IgD-negative memory B cell (primary cell): ENCODE measurements around the gene GLYATL1. TPM values are rescaled to one million over a fixed set of nuclear protein-coding genes. Genes with fewer than 3 reads are reported as not detected.

Source experiments
- H3K27ac Mint-ChIP-seq, 3 donors: one replicate each; pipeline ENCODE4 v1.8.0; 2020 to 2022; ENCODE audit warnings: mild to moderate bottlenecking in 3 of 3, mixed read lengths in 3 of 3, moderate library complexity in 1 of 3
- H3K27me3 Mint-ChIP-seq: one replicate; pipeline ENCODE4 v1.8.0; 2021; ENCODE audit warnings: mixed read lengths
- H3K36me3 Mint-ChIP-seq: one replicate; pipeline ENCODE4 v1.8.0; 2020; ENCODE audit warnings: mild to moderate bottlenecking, mixed read lengths
- H3K4me1 Mint-ChIP-seq, 3 donors: one replicate each; pipeline ENCODE4 v1.8.0; 2020 to 2022; ENCODE audit warnings: mixed read lengths in 3 of 3, mild to moderate bottlenecking in 1 of 3
- H3K4me3 Mint-ChIP-seq, 4 donors: one replicate each; pipeline ENCODE4 v1.8.0; 2020 to 2022; ENCODE audit warnings: mild to moderate bottlenecking in 4 of 4, mixed read lengths in 4 of 4, moderate library complexity in 3 of 4
- H3K9me3 Mint-ChIP-seq, 3 donors: one replicate each; pipeline ENCODE4 v1.8.0; 2020 to 2021; ENCODE audit warnings: mixed read lengths in 3 of 3, mild to moderate bottlenecking in 1 of 3
- polyA plus RNA-seq: library from polyadenylated mRNA; unstranded; fragments of 300-500 nt; fragmentation: Illumina TruSeq; gene quantifications from one replicate; pipeline ENCODE4 v1.2.3, GENCODE V29; 2021

Gene GLYATL1
- polyA plus RNA-seq, 1 donor from 2014 or later, result not detected

- Mint-ChIP-seq H3K27ac (no peak overlapping the region), H3K4me3 (no peak overlapping the region), H3K4me1 (peaks cover 3 to 6% (median 4%) of the 10 kb centered on the region in 3 donors), H3K27me3 (no peaks in the 10 kb centered on the region), H3K36me3 (peaks cover 2% of the 10 kb centered on the region), H3K9me3 (peaks cover 2 to 32% (median 22%) of the 10 kb centered on the region in 3 donors)
These were observed 19.7 kb upstream of the GLYATL1 start for GRCh38 chr11:58919561-58919960.

GRCh38 chr11:58919980-58920379 is 19.3 kb upstream of the GLYATL1 start:
- Mint-ChIP-seq H3K4me3 (no peak overlapping the region), H3K36me3 (peaks cover 2% of the 10 kb centered on the region), H3K27ac (no peak overlapping the region), H3K9me3 (peaks cover 2 to 30% (median 20%) of the 10 kb centered on the region in 3 donors), H3K27me3 (no peaks in the 10 kb centered on the region), H3K4me1 (peaks cover 3 to 6% (median 4%) of the 10 kb centered on the region in 3 donors)

- Mint-ChIP-seq H3K27me3 (no peaks in the 10 kb centered on the region), H3K4me3 (no peak overlapping the region), H3K36me3 (peaks cover 2% of the 10 kb centered on the region), H3K4me1 (peaks cover 3 to 6% (median 4%) of the 10 kb centered on the region in 3 donors), H3K9me3 (peaks cover 2 to 17% (median 9%) of the 10 kb centered on the region in 3 donors), H3K27ac (no peak overlapping the region)
These were observed 17.4 kb upstream of the GLYATL1 start for GRCh38 chr11:58921778-58922390.

- Mint-ChIP-seq H3K4me3 (no peak overlapping the region), H3K27me3 (peaks cover 1% of the 10 kb centered on the region), H3K36me3 (peaks cover 2% of the 10 kb centered on the region), H3K9me3 (peaks cover 2 to 11% (median 4%) of the 10 kb centered on the region in 3 donors), H3K4me1 (peaks cover 4 to 6% (median 5%) of the 10 kb centered on the region in 3 donors), H3K27ac (no peak overlapping the region)
These were observed 16.8 kb upstream of the GLYATL1 start for GRCh38 chr11:58922479-58922878.

- Mint-ChIP-seq H3K4me3 (peak overlapping the region in 1 of 4 donors; percentile 38), H3K27ac (peak overlapping the region in 1 of 3 donors; percentile 5), H3K4me1 (peaks cover 5 to 9% (median 6%) of the 10 kb centered on the region in 3 donors), H3K36me3 (peaks cover 2% of the 10 kb centered on the region), H3K9me3 (peaks cover 0 to 7% (median 0%) of the 10 kb centered on the region in 3 donors), H3K27me3 (peaks cover 9% of the 10 kb centered on the region)
These were observed 15.9 kb upstream of the GLYATL1 start for GRCh38 chr11:58923300-58923788.

- Mint-ChIP-seq H3K27me3 (peaks cover 9% of the 10 kb centered on the region), H3K4me3 (no peak overlapping the region), H3K4me1 (peaks cover 5 to 9% (median 6%) of the 10 kb centered on the region in 3 donors), H3K36me3 (peaks cover 2% of the 10 kb centered on the region), H3K27ac (no peak overlapping the region), H3K9me3 (peaks cover 0 to 2% (median 0%) of the 10 kb centered on the region in 3 donors)
These were observed 15.1 kb upstream of the GLYATL1 start for GRCh38 chr11:58924230-58924629.

- Mint-ChIP-seq H3K9me3 (no peaks in the 10 kb centered on the region), H3K36me3 (no peaks in the 10 kb centered on the region), H3K27ac (no peak overlapping the region), H3K27me3 (peaks cover 17% of the 10 kb centered on the region), H3K4me3 (peak overlapping the region in 1 of 4 donors; percentile 14), H3K4me1 (peaks cover 5 to 9% (median 6%) of the 10 kb centered on the region in 3 donors)
These were observed 13.0 kb upstream of the GLYATL1 start for GRCh38 chr11:58926251-58926650.

GRCh38 chr11:58926695-58927094 is 12.6 kb upstream of the GLYATL1 start:
- H3K4me1 Mint-ChIP-seq, result peaks cover 5 to 9% (median 6%) of the 10 kb centered on the region in 3 donors
- no peak overlapping the region for H3K27ac Mint-ChIP-seq
- peak overlapping the region in 1 of 4 donors; percentile 14 for H3K4me3 Mint-ChIP-seq
- H3K9me3 Mint-ChIP-seq, result no peaks in the 10 kb centered on the region
- no peaks in the 10 kb centered on the region for H3K36me3 Mint-ChIP-seq
- peaks cover 18% of the 10 kb centered on the region for H3K27me3 Mint-ChIP-seq

- peak overlapping the region in 2 of 4 donors; percentile 15 to 69 for H3K4me3 Mint-ChIP-seq
- peaks cover 5 to 9% (median 6%) of the 10 kb centered on the region in 3 donors for H3K4me1 Mint-ChIP-seq
- no peaks in the 10 kb centered on the region for H3K9me3 Mint-ChIP-seq
- no peaks in the 10 kb centered on the region for H3K36me3 Mint-ChIP-seq
- peaks cover 18% of the 10 kb centered on the region for H3K27me3 Mint-ChIP-seq
- no peak overlapping the region for H3K27ac Mint-ChIP-seq
These were observed 11.7 kb upstream of the GLYATL1 start for GRCh38 chr11:58927393-58928106.

GRCh38 chr11:58928107-58928499 is 11.2 kb upstream of the GLYATL1 start:
- peaks cover 18% of the 10 kb centered on the region for H3K27me3 Mint-ChIP-seq
- H3K27ac Mint-ChIP-seq, result no peak overlapping the region
- peaks cover 4 to 9% (median 5%) of the 10 kb centered on the region in 3 donors for H3K4me1 Mint-ChIP-seq
- H3K4me3 Mint-ChIP-seq, result peak overlapping the region in 1 of 4 donors; percentile 69
- H3K9me3 Mint-ChIP-seq, result no peaks in the 10 kb centered on the region
- no peaks in the 10 kb centered on the region for H3K36me3 Mint-ChIP-seq

GRCh38 chr11:58928691-58929090 is 10.6 kb upstream of the GLYATL1 start:
- Mint-ChIP-seq H3K27ac (no peak overlapping the region), H3K27me3 (peaks cover 18% of the 10 kb centered on the region), H3K4me3 (no peak overlapping the region), H3K36me3 (no peaks in the 10 kb centered on the region), H3K4me1 (peaks cover 0 to 6% (median 2%) of the 10 kb centered on the region in 3 donors), H3K9me3 (no peaks in the 10 kb centered on the region)

GRCh38 chr11:58930926-58931325 is 8.4 kb upstream of the GLYATL1 start:
- peaks cover 18% of the 10 kb centered on the region for H3K27me3 Mint-ChIP-seq
- H3K4me1 Mint-ChIP-seq, result peaks cover 0 to 6% (median 2%) of the 10 kb centered on the region in 3 donors
- H3K4me3 Mint-ChIP-seq, result no peak overlapping the region
- H3K9me3 Mint-ChIP-seq, result no peaks in the 10 kb centered on the region
- no peaks in the 10 kb centered on the region for H3K36me3 Mint-ChIP-seq
- H3K27ac Mint-ChIP-seq, result no peak overlapping the region

GRCh38 chr11:58933661-58934060 is 5.6 kb upstream of the GLYATL1 start:
- H3K36me3 Mint-ChIP-seq, result no peaks in the 10 kb centered on the region
- H3K4me3 Mint-ChIP-seq, result no peak overlapping the region
- H3K4me1 Mint-ChIP-seq, result no peaks in the 10 kb centered on the region

GRCh38 chr11:58934945-58935513 is 4.3 kb upstream of the GLYATL1 start:
- no peaks in the 10 kb centered on the region for H3K9me3 Mint-ChIP-seq
- H3K4me1 Mint-ChIP-seq, result no peaks in the 10 kb centered on the region
- H3K27ac Mint-ChIP-seq, result no peak overlapping the region

More at GRCh38 chr11:58933661-58934060, 5.6 kb upstream of the GLYATL1 start:
- Mint-ChIP-seq H3K9me3 (no peaks in the 10 kb centered on the region), H3K27me3 (peaks cover 9% of the 10 kb centered on the region), H3K27ac (no peak overlapping the region)

GRCh38 chr11:58938398-58938797 is 890 bp upstream of the GLYATL1 start:
- Mint-ChIP-seq H3K9me3 (peaks cover 0 to 2% (median 0%) of the 10 kb centered on the region in 3 donors), H3K27ac (no peak overlapping the region), H3K4me3 (no peak overlapping the region), H3K36me3 (peaks cover 3% of the 10 kb centered on the region), H3K27me3 (peaks cover 2% of the 10 kb centered on the region), H3K4me1 (no peaks in the 10 kb centered on the region)

More at GRCh38 chr11:58934945-58935513, 4.3 kb upstream of the GLYATL1 start:
- H3K36me3 Mint-ChIP-seq, result peaks cover 3% of the 10 kb centered on the region
- H3K27me3 Mint-ChIP-seq, result peaks cover 3% of the 10 kb centered on the region
- no peak overlapping the region for H3K4me3 Mint-ChIP-seq
